ENCODE results near the gene SLC27A2. TPM values are rescaled to one million over a fixed set of nuclear protein-coding genes. Genes with fewer than 3 reads are reported as not detected.

SLC27A2 gene
- total and polyA plus RNA-seq, 2 donors from 2014 or later, result 26.5 to 31.2 TPM

DNA sequence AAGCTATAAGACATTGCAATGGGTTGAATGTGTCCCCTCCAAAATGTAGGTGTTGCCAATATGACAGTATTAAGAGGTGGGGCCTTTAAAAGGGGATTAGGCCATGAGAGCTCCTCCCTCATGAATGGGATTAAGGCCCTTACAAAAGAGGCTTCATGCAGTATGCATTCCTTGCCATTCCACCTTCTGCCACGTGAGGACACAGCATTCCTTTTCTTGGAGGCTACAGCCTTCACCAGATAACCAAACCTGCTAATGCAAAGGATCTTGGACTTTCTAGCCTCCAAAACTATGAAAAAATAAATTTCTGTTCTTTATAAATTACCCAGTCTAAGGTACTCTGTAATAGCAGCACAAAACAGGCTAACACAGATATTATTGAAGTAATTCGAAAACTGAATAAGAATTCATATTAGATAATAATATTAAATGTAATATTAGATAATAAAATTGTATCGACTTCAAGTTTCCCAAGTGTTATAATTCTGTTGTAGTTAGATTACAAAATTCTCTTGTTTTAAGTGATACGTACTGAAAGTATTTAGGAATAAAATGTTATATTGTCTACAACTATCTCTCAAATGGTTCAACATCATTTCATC lies 33.5 kb upstream of the SLC27A2 start:
- no peaks in the 10 kb centered on the region for H3K27me3 ChIP-seq (ENCODE audit: control insufficient read depth, insufficient read depth, low read length)
- no peaks in the 10 kb centered on the region for H3K36me3 ChIP-seq (ENCODE audit: control insufficient read depth in 2 of 3, insufficient read depth in 3 of 3, low read length in 3 of 3)
- no peaks in the 10 kb centered on the region for H3K4me1 ChIP-seq (ENCODE audit: control insufficient read depth in 2 of 3, insufficient read depth in 2 of 3, low read depth in 1 of 3, low read length in 3 of 3)
- H3K4me3 ChIP-seq (ENCODE audit: low read length in 3 of 3), result no peak overlapping the region
- H3K27ac ChIP-seq (ENCODE audit: low read depth in 2 of 2, low read length in 2 of 2), result no peak overlapping the region
- no peak for FAIRE-seq
- intact Hi-C loops (cut with DNase I), result no loop called here
- DNase-seq, result peak in 4 of 5 donors; percentile 39 to 71 (median 53)
- H3K9ac ChIP-seq (ENCODE audit: low read length in 3 of 3), result no peak overlapping the region
- TF ChIP-seq CTCF (IDR thresholded peaks at IDR 0.05; ENCODE audit: borderline replicate concordance, extremely low read depth, insufficient read depth), result peak; percentile 66
- H3K9me3 ChIP-seq (ENCODE audit: control insufficient read depth in 2 of 3, insufficient read depth in 1 of 3, low read length in 3 of 3), result no peaks in the 10 kb centered on the region

DNA sequence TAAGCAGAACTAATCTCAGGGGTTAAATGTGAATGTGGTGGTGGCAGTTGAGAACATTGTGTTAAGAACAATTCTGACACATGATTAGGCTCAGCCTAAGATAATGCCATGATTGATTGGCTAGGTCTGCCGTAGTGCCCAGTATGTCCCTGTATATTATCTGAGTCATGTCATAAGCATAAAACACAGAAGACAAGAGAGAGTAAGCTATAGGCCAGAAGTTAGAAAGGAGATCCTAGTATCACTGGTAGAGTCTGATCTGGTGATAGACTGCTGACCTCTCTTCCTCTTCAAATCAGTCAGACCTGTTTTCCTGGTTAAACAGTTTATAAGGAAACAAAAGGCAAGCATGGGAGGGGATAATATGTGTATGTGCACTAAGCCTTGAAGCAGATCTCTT lies 32.9 kb upstream of the SLC27A2 start:
- TF ChIP-seq CTCF (IDR thresholded peaks at IDR 0.05; ENCODE audit: borderline replicate concordance, extremely low read depth, insufficient read depth), result no peak
- Histone ChIP-seq H3K36me3 (ENCODE audit: control insufficient read depth in 2 of 3, insufficient read depth in 3 of 3, low read length in 3 of 3) (no peaks in the 10 kb centered on the region), H3K4me1 (ENCODE audit: control insufficient read depth in 2 of 3, insufficient read depth in 2 of 3, low read depth in 1 of 3, low read length in 3 of 3) (no peaks in the 10 kb centered on the region), H3K27me3 (ENCODE audit: control insufficient read depth, insufficient read depth, low read length) (no peaks in the 10 kb centered on the region), H3K9me3 (ENCODE audit: control insufficient read depth in 2 of 3, insufficient read depth in 1 of 3, low read length in 3 of 3) (no peaks in the 10 kb centered on the region), H3K27ac (ENCODE audit: low read depth in 2 of 2, low read length in 2 of 2) (no peak overlapping the region), H3K9ac (ENCODE audit: low read length in 3 of 3) (no peak overlapping the region), H3K4me3 (ENCODE audit: low read length in 3 of 3) (no peak overlapping the region)
- intact Hi-C loops (cut with DNase I), result no loop called here
- DNase-seq (no peak), FAIRE-seq (no peak)

- no peak overlapping the region for H3K9ac ChIP-seq (ENCODE audit: low read length in 3 of 3)
- H3K4me3 ChIP-seq (ENCODE audit: low read length in 3 of 3), result no peak overlapping the region
- H3K36me3 ChIP-seq (ENCODE audit: control insufficient read depth in 2 of 3, insufficient read depth in 3 of 3, low read length in 3 of 3), result no peaks in the 10 kb centered on the region
- DNase-seq (no peak), FAIRE-seq (no peak)
- H3K27me3 ChIP-seq (ENCODE audit: control insufficient read depth, insufficient read depth, low read length), result no peaks in the 10 kb centered on the region
- no peak overlapping the region for H3K27ac ChIP-seq (ENCODE audit: low read depth in 2 of 2, low read length in 2 of 2)
- H3K9me3 ChIP-seq (ENCODE audit: control insufficient read depth in 2 of 3, insufficient read depth in 1 of 3, low read length in 3 of 3), result no peaks in the 10 kb centered on the region
- intact Hi-C loops (cut with DNase I), result no loop called here
- no peak for TF ChIP-seq CTCF (IDR thresholded peaks at IDR 0.05; ENCODE audit: borderline replicate concordance, extremely low read depth, insufficient read depth)
- H3K4me1 ChIP-seq (ENCODE audit: control insufficient read depth in 2 of 3, insufficient read depth in 2 of 3, low read depth in 1 of 3, low read length in 3 of 3), result no peaks in the 10 kb centered on the region
Observed at GRCh38 chr15:50150349-50150748, 31.6 kb upstream of the SLC27A2 start.

- H3K9me3 ChIP-seq (ENCODE audit: control insufficient read depth in 2 of 3, insufficient read depth in 1 of 3, low read length in 3 of 3), result no peaks in the 10 kb centered on the region
- no peak overlapping the region for H3K4me3 ChIP-seq (ENCODE audit: low read length in 3 of 3)
- no peaks in the 10 kb centered on the region for H3K27me3 ChIP-seq (ENCODE audit: control insufficient read depth, insufficient read depth, low read length)
- H3K4me1 ChIP-seq (ENCODE audit: control insufficient read depth in 2 of 3, insufficient read depth in 2 of 3, low read depth in 1 of 3, low read length in 3 of 3), result no peaks in the 10 kb centered on the region
- intact Hi-C loops (cut with DNase I), result no loop called here
- no peak overlapping the region for H3K27ac ChIP-seq (ENCODE audit: low read depth in 2 of 2, low read length in 2 of 2)
- no peaks in the 10 kb centered on the region for H3K36me3 ChIP-seq (ENCODE audit: control insufficient read depth in 2 of 3, insufficient read depth in 3 of 3, low read length in 3 of 3)
- DNase-seq (no peak), FAIRE-seq (no peak)
- no peak overlapping the region for H3K9ac ChIP-seq (ENCODE audit: low read length in 3 of 3)
- TF ChIP-seq CTCF (IDR thresholded peaks at IDR 0.05; ENCODE audit: borderline replicate concordance, extremely low read depth, insufficient read depth), result no peak
Observed at GRCh38 chr15:50150851-50151250, 31.1 kb upstream of the SLC27A2 start.
